ENCODE results near the gene KCNK10.

KCNK10 gene

GRCh38 chr14:88245321-88245720 is 77.7 kb downstream of the KCNK10 start:
- DNase-seq, result no peak
- no peaks in the 10 kb centered on the region for H3K9me3 ChIP-seq (ENCODE audit: severe bottlenecking)
- no peaks in the 10 kb centered on the region for H3K27me3 ChIP-seq (ENCODE audit: insufficient read depth, low read depth, severe bottlenecking)
- TF ChIP-seq CTCF (IDR thresholded peaks at IDR 0.05; ENCODE audit: low read depth, low read length), result no peak
- H3K4me3 ChIP-seq (ENCODE audit: low read depth, low read length), result no peak overlapping the region
- H3K27ac ChIP-seq, result no peak overlapping the region
- no peaks in the 10 kb centered on the region for H3K36me3 ChIP-seq

- H3K27ac ChIP-seq, result no peak overlapping the region
- no peak for TF ChIP-seq CTCF (IDR thresholded peaks at IDR 0.05; ENCODE audit: low read depth, low read length)
Measured at GRCh38 chr14:88243946-88244345, 79.1 kb downstream of the KCNK10 start.

GRCh38 chr14:88242446-88242845 is 80.6 kb downstream of the KCNK10 start:
- Histone ChIP-seq H3K9me3 (ENCODE audit: severe bottlenecking) (no peaks in the 10 kb centered on the region), H3K36me3 (no peaks in the 10 kb centered on the region), H3K4me3 (ENCODE audit: low read depth, low read length) (no peak overlapping the region), H3K27ac (no peak overlapping the region), H3K27me3 (ENCODE audit: insufficient read depth, low read depth, severe bottlenecking) (no peaks in the 10 kb centered on the region)
- DNase-seq, result no peak
- no peak for TF ChIP-seq CTCF (IDR thresholded peaks at IDR 0.05; ENCODE audit: low read depth, low read length)

More at GRCh38 chr14:88243946-88244345, 79.1 kb downstream of the KCNK10 start:
- Histone ChIP-seq H3K9me3 (ENCODE audit: severe bottlenecking) (no peaks in the 10 kb centered on the region), H3K27me3 (ENCODE audit: insufficient read depth, low read depth, severe bottlenecking) (no peaks in the 10 kb centered on the region), H3K4me3 (ENCODE audit: low read depth, low read length) (no peak overlapping the region), H3K36me3 (no peaks in the 10 kb centered on the region)
- DNase-seq, result no peak

- H3K27ac ChIP-seq, result no peak overlapping the region
- H3K9me3 ChIP-seq (ENCODE audit: severe bottlenecking), result no peaks in the 10 kb centered on the region
- H3K27me3 ChIP-seq (ENCODE audit: insufficient read depth, low read depth, severe bottlenecking), result no peaks in the 10 kb centered on the region
- H3K4me3 ChIP-seq (ENCODE audit: low read depth, low read length), result no peak overlapping the region
- no peaks in the 10 kb centered on the region for H3K36me3 ChIP-seq
- no peak for TF ChIP-seq CTCF (IDR thresholded peaks at IDR 0.05; ENCODE audit: low read depth, low read length)
- no peak for DNase-seq
Measured at GRCh38 chr14:88241810-88242209, 81.3 kb downstream of the KCNK10 start.

GRCh38 chr14:88234442-88234841 is 88.6 kb downstream of the KCNK10 start:
- Histone ChIP-seq H3K27me3 (ENCODE audit: insufficient read depth, low read depth, severe bottlenecking) (no peaks in the 10 kb centered on the region), H3K4me3 (ENCODE audit: low read depth, low read length) (no peak overlapping the region), H3K27ac (no peak overlapping the region), H3K9me3 (ENCODE audit: severe bottlenecking) (no peaks in the 10 kb centered on the region), H3K36me3 (no peaks in the 10 kb centered on the region)
- TF ChIP-seq CTCF (IDR thresholded peaks at IDR 0.05; ENCODE audit: low read depth, low read length), result no peak
- no peak for DNase-seq

- peak; percentile 69 for TF ChIP-seq CTCF (IDR thresholded peaks at IDR 0.05; ENCODE audit: low read depth, low read length)
- Histone ChIP-seq H3K4me3 (ENCODE audit: low read depth, low read length) (no peak overlapping the region), H3K27me3 (ENCODE audit: insufficient read depth, low read depth, severe bottlenecking) (no peaks in the 10 kb centered on the region), H3K36me3 (no peaks in the 10 kb centered on the region), H3K9me3 (ENCODE audit: severe bottlenecking) (no peaks in the 10 kb centered on the region), H3K27ac (no peak overlapping the region)
- peak; percentile 59 for DNase-seq
Measured at GRCh38 chr14:88233915-88234314, 89.2 kb downstream of the KCNK10 start.
